Endodermal cell (in vitro differentiated cells): ENCODE results near the gene RAPGEF2. TPM values are rescaled to one million over a fixed set of nuclear protein-coding genes. Genes with fewer than 3 reads are reported as not detected.

ENCODE experiments used
- DNase-seq: peaks from one replicate; pipeline ENCODE4 v3.0.0-alpha.2; 2017
- H3K27ac ChIP-seq: 2 replicates; pipeline ENCODE4 v1.5.1; 2013; ENCODE audit warnings: mild to moderate bottlenecking, low read depth, low read length, moderate library complexity
- H3K27me3 ChIP-seq: 2 replicates; pipeline ENCODE4 v1.6.1; 2013; ENCODE audit warnings: mild to moderate bottlenecking, low read length, moderate library complexity; ENCODE audit not compliant: insufficient read depth, control insufficient read depth, poor library complexity, severe bottlenecking
- H3K36me3 ChIP-seq: 2 replicates; pipeline ENCODE4 v1.7.0; 2013; ENCODE audit warnings: mild to moderate bottlenecking, low read length, moderate library complexity; ENCODE audit not compliant: control insufficient read depth, insufficient read depth
- H3K4me1 ChIP-seq: one replicate; pipeline ENCODE4 v1.7.0; 2013; ENCODE audit warnings: low read length; ENCODE audit not compliant: control insufficient read depth, insufficient read depth
- H3K4me3 ChIP-seq: 2 replicates; pipeline ENCODE4 v1.5.1; 2013; ENCODE audit warnings: mild to moderate bottlenecking, low read length, moderate library complexity
- H3K9ac ChIP-seq: 2 replicates; pipeline ENCODE4 v1.6.1; 2013; ENCODE audit warnings: mild to moderate bottlenecking, low read length, moderate library complexity; ENCODE audit not compliant: poor library complexity, severe bottlenecking; ENCODE audit errors: extremely low read depth
- H3K9me3 ChIP-seq: 2 replicates; pipeline ENCODE4 v1.6.1; 2013; ENCODE audit warnings: mild to moderate bottlenecking, low read length, moderate library complexity; ENCODE audit not compliant: control insufficient read depth
- H3K27ac Mint-ChIP-seq: 2 replicates; pipeline ENCODE4 v1.8.0; 2020; ENCODE audit warnings: mixed read lengths
- H3K27me3 Mint-ChIP-seq: 2 replicates; pipeline ENCODE4 v1.8.0; 2021; ENCODE audit warnings: mild to moderate bottlenecking, mixed read lengths; ENCODE audit not compliant: insufficient read depth
- H3K36me3 Mint-ChIP-seq: 2 replicates; pipeline ENCODE4 v1.8.0; 2020; ENCODE audit warnings: low read depth, mixed read lengths
- H3K4me1 Mint-ChIP-seq: 2 replicates; pipeline ENCODE4 v1.8.0; 2020; ENCODE audit warnings: mixed read lengths
- H3K4me3 Mint-ChIP-seq: 2 replicates; pipeline ENCODE4 v1.8.0; 2020; ENCODE audit warnings: mild to moderate bottlenecking, moderate library complexity, mixed read lengths
- H3K9me3 Mint-ChIP-seq: 2 replicates; pipeline ENCODE4 v1.8.0; 2020; ENCODE audit warnings: mild to moderate bottlenecking, mixed read lengths
- CTCF ChIP-seq: fragments of 200-600 bp; sonication (generic); conservative IDR thresholded peaks from 2 replicates; pipeline ENCODE4 v1.5.0; 2021; ENCODE audit warnings: antibody characterized with exemption, mild to moderate bottlenecking
- WGBS, 2 experiments: methylation state at CpG; one replicate each; pipeline versions ENCODE4 v1.1.5 to v1.1.7; 2013; ENCODE audit warnings: missing lambda C conversion rate in 2 of 2, mixed read lengths in 1 of 2; ENCODE audit not compliant: insufficient coverage in 1 of 2, insufficient read length in 1 of 2; 5-methylcytosine and 5-hydroxymethylcytosine counted together
- total RNA-seq, 2 donors: library from RNA; stranded (reverse); fragmentation: NEBNext Ultra II Directional in 1 of 2; extraction: Animal tissue kit (Norgen Biotek cat#: 25700) in 1 of 2; gene quantifications; 2 replicates in 1 of 2; 3 replicates in 1 of 2; pipeline ENCODE4 v1.2.1, GENCODE V29; 2021

RAPGEF2 gene
- total RNA-seq, 2 donors from 2014 or later, result 63.4 to 78.2 TPM

DNA sequence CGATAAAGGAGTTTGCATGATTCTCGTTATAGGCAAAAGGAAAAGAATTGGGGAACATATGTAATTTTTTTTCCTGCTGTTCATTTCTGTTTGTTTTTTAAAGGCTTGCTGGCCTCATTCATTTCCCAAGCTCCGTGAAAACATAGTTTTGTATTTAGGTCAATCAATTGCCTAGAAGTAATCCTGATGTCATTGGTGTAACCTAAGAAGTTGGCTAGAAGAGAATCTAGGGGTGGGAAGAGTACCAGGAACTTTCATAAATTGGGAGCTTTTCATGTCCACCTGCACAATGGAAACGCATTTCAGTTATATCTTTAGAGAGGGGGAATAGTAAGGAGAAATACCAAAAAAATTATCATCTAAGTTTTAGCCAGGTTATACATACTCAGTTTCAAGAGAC, 3.8 kb downstream of the RAPGEF2 start:
- Mint-ChIP-seq H3K4me3 (peak overlapping the region; percentile 94), H3K27ac (no peak overlapping the region), H3K27me3 (peaks cover 3% of the 10 kb centered on the region), H3K9me3 (no peaks in the 10 kb centered on the region), H3K36me3 (no peaks in the 10 kb centered on the region), H3K4me1 (peaks cover 42% of the 10 kb centered on the region)
- no peak for DNase-seq
- Histone ChIP-seq H3K9me3 (no peaks in the 10 kb centered on the region), H3K27me3 (no peaks in the 10 kb centered on the region), H3K36me3 (no peaks in the 10 kb centered on the region), H3K4me1 (peaks cover 5% of the 10 kb centered on the region), H3K4me3 (peak overlapping the region; percentile 94), H3K27ac (no peak overlapping the region), H3K9ac (peak overlapping the region; percentile 77)
- 83% methylated on average over 3 to 4 of the region's 4 CpGs for WGBS, 2 experiments
- no peak for TF ChIP-seq CTCF

- H3K4me3 ChIP-seq, result peak overlapping the region; percentile 94
- WGBS, 2 experiments, result 0 to 44% methylated on average over 1 to 2 of the region's 2 CpGs
- Mint-ChIP-seq H3K27me3 (no peaks in the 10 kb centered on the region), H3K4me1 (peaks cover 36% of the 10 kb centered on the region), H3K9me3 (no peaks in the 10 kb centered on the region), H3K4me3 (peak overlapping the region; percentile 94), H3K36me3 (no peaks in the 10 kb centered on the region), H3K27ac (no peak overlapping the region)
- no peaks in the 10 kb centered on the region for H3K27me3 ChIP-seq
- H3K9ac ChIP-seq, result no peak overlapping the region
- no peak overlapping the region for H3K27ac ChIP-seq
- H3K4me1 ChIP-seq, result peaks cover 5% of the 10 kb centered on the region
- TF ChIP-seq CTCF, result no peak
- no peaks in the 10 kb centered on the region for H3K36me3 ChIP-seq
- DNase-seq, result no peak
- no peaks in the 10 kb centered on the region for H3K9me3 ChIP-seq
Measured at GRCh38 chr4:159107203-159107925, 4.5 kb downstream of the RAPGEF2 start.

GRCh38 chr4:159108124-159108523, 5.2 kb downstream of the RAPGEF2 start:
- no peak for DNase-seq
- Mint-ChIP-seq H3K4me3 (no peak overlapping the region), H3K27me3 (no peaks in the 10 kb centered on the region), H3K4me1 (peaks cover 35% of the 10 kb centered on the region), H3K9me3 (no peaks in the 10 kb centered on the region), H3K36me3 (peaks cover 3% of the 10 kb centered on the region), H3K27ac (no peak overlapping the region)
- Histone ChIP-seq H3K4me1 (peaks cover 5% of the 10 kb centered on the region), H3K27ac (no peak overlapping the region), H3K27me3 (no peaks in the 10 kb centered on the region), H3K36me3 (no peaks in the 10 kb centered on the region), H3K9me3 (no peaks in the 10 kb centered on the region), H3K9ac (no peak overlapping the region), H3K4me3 (peak overlapping the region; percentile 94)
- TF ChIP-seq CTCF, result no peak
- 87% methylated on average over 3 of the region's 3 CpGs; no CpG with 5 or more reads in 1 of the 2 experiments for WGBS, 2 experiments
